Measurements from ENCODE around the gene FBLN5.

The FBLN5 gene

GRCh38 chr14:91893669-91894068 is 53.8 kb downstream of the FBLN5 start:
- TF ChIP-seq CTCF (IDR thresholded peaks at IDR 0.05; ENCODE audit: low read depth, low read length, missing control alignments): no peak
- H3K4me3 ChIP-seq (replicated peaks; ENCODE audit: low read depth, low read length): no peak overlapping the region
- no peak for DNase-seq (ENCODE audit: extremely low read depth, low read depth)

- no peak overlapping the region for H3K4me3 ChIP-seq (replicated peaks; ENCODE audit: low read depth, low read length)
- peak; percentile 68 for TF ChIP-seq CTCF (IDR thresholded peaks at IDR 0.05; ENCODE audit: low read depth, low read length, missing control alignments)
- DNase-seq (ENCODE audit: extremely low read depth, low read depth): no peak
These were observed 54.5 kb downstream of the FBLN5 start for GRCh38 chr14:91893007-91893406.

GRCh38 chr14:91891721-91892220 is 55.7 kb downstream of the FBLN5 start:
- TF ChIP-seq CTCF (IDR thresholded peaks at IDR 0.05; ENCODE audit: low read depth, low read length, missing control alignments): no peak
- no peak for DNase-seq (ENCODE audit: extremely low read depth, low read depth)
- no peak overlapping the region for H3K4me3 ChIP-seq (replicated peaks; ENCODE audit: low read depth, low read length)

GRCh38 chr14:91891101-91891500 is 56.4 kb downstream of the FBLN5 start:
- DNase-seq (ENCODE audit: extremely low read depth, low read depth): no peak
- no peak for TF ChIP-seq CTCF (IDR thresholded peaks at IDR 0.05; ENCODE audit: low read depth, low read length, missing control alignments)
- no peak overlapping the region for H3K4me3 ChIP-seq (replicated peaks; ENCODE audit: low read depth, low read length)

- no peak for DNase-seq (ENCODE audit: extremely low read depth, low read depth)
These were observed 57.2 kb downstream of the FBLN5 start for GRCh38 chr14:91890291-91890749.

GRCh38 chr14:91889477-91890211 is 57.9 kb downstream of the FBLN5 start:
- TF ChIP-seq CTCF (IDR thresholded peaks at IDR 0.05; ENCODE audit: low read depth, low read length, missing control alignments): no peak
- no peak for DNase-seq (ENCODE audit: extremely low read depth, low read depth)

More at GRCh38 chr14:91890291-91890749, 57.2 kb downstream of the FBLN5 start:
- H3K4me3 ChIP-seq (replicated peaks; ENCODE audit: low read depth, low read length): no peak overlapping the region
- TF ChIP-seq CTCF (IDR thresholded peaks at IDR 0.05; ENCODE audit: low read depth, low read length, missing control alignments): no peak

More at GRCh38 chr14:91889477-91890211, 57.9 kb downstream of the FBLN5 start:
- H3K4me3 ChIP-seq (replicated peaks; ENCODE audit: low read depth, low read length): no peak overlapping the region
